Peyer's patch (tissue), 4 donors: ENCODE data around the gene DNASE2. TPM values are rescaled to one million over a fixed set of nuclear protein-coding genes. Genes with fewer than 3 reads are reported as not detected.

Experiments
- DNase-seq, 3 donors: peaks; one replicate each; pipeline ENCODE4 v3.0.0-alpha.2; 2017 to 2019
- H3K27ac ChIP-seq, 4 donors: fragments of 200-600 bp; sonication (generic); one replicate each; pipeline ENCODE4 v1.5.1; 2016 to 2019
- H3K27me3 ChIP-seq, 2 donors: fragments of 200-600 bp; sonication (generic); one replicate each; pipeline ENCODE4 v1.5.1; 2019
- H3K36me3 ChIP-seq, 3 donors: fragments of 200-600 bp; sonication (generic); one replicate each; pipeline ENCODE4 v1.5.1; 2016 to 2019
- H3K4me1 ChIP-seq, 4 donors: fragments of 200-600 bp; sonication (generic); one replicate each; pipeline ENCODE4 v1.5.1; 2016 to 2019
- H3K4me3 ChIP-seq, 4 donors: fragments of 200-600 bp; sonication (generic); 1 replicate in 3 of 4; 2 replicates in 1 of 4; pipeline ENCODE4 v1.5.1; 2016 to 2019; ENCODE audit warnings: mild to moderate bottlenecking in 1 of 4
- H3K9me3 ChIP-seq, 4 donors: fragments of 200-600 bp; sonication (generic); one replicate each; pipeline ENCODE4 v1.5.1; 2016 to 2019; ENCODE audit warnings: mild to moderate bottlenecking in 1 of 4
- POLR2A ChIP-seq, 2 donors: fragments of 450-650 bp; IDR thresholded peaks; one replicate each; pipeline ENCODE4 v1.5.1; 2017; ENCODE audit warnings: antibody characterized with exemption in 2 of 2, mild to moderate bottlenecking in 2 of 2, moderate library complexity in 2 of 2
- total RNA-seq, 4 donors: library from RNA; depleted of rRNA; stranded (reverse); fragments of >200 nt; gene quantifications; one replicate each; pipeline ENCODE4 v1.1.0, GENCODE V29; 2016
- TF ChIP-seq, protein P1 (sequence below), 6 experiments: fragments of 450-650 bp in 4 of 6; fragments of 200-600 bp in 2 of 6; sonication (generic) in 1 of 6; IDR thresholded peaks; one replicate each; pipeline ENCODE4 v1.5.1; 2017 to 2019; ENCODE audit warnings: antibody characterized with exemption in 6 of 6, mild to moderate bottlenecking in 3 of 6, moderate library complexity in 1 of 6

DNASE2 gene
- total RNA-seq, 4 donors from 2014 or later = 8.9 to 16.5 (median 9.4) TPM

DNA sequence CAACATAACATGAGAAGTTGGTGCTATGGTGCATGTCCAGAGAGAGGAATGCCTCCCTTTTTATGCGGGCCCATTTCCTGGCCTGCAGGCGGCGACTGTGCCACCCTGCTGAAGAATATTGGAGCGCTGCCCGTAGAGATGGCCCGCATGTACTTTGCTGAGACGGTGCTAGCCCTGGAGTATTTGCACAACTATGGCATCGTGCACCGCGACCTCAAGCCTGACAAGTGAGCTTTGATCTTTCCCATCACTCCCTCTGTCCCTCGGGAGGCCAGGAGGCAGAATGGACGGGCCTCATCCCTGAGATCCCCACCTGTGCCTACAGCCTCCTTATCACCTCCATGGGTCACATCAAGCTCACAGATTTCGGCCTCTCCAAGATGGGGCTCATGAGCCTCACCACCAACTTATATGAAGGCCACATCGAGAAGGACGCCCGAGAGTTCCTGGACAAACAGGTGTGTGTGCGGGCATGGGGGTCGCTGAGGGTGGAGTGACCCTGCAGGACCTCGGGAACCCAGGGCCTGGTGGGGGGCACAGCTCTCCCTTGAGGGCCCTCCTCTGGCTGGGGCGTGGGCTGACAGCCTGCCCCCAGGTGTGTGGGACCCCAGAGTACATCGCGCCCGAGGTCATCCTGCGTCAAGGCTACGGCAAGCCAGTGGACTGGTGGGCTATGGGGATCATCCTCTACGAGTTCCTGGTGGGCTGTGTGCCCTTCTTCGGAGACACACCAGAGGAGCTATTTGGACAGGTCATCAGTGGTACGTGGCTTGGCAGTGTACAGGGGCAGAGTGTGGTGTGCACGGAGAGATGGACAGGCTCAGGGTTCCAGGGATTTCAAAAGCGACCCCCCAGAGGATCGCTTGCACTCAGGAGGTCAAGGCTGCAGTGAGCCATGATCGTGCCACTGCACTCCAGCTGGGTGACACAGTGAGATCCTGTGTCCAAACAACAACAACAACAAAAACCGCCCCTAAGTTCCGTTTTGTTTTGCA is 16.2 kb downstream of the DNASE2 start:
- TF ChIP-seq POLR2A (IDR thresholded peaks at IDR 0.05) = no peak
- TF ChIP-seq, protein P1, sequence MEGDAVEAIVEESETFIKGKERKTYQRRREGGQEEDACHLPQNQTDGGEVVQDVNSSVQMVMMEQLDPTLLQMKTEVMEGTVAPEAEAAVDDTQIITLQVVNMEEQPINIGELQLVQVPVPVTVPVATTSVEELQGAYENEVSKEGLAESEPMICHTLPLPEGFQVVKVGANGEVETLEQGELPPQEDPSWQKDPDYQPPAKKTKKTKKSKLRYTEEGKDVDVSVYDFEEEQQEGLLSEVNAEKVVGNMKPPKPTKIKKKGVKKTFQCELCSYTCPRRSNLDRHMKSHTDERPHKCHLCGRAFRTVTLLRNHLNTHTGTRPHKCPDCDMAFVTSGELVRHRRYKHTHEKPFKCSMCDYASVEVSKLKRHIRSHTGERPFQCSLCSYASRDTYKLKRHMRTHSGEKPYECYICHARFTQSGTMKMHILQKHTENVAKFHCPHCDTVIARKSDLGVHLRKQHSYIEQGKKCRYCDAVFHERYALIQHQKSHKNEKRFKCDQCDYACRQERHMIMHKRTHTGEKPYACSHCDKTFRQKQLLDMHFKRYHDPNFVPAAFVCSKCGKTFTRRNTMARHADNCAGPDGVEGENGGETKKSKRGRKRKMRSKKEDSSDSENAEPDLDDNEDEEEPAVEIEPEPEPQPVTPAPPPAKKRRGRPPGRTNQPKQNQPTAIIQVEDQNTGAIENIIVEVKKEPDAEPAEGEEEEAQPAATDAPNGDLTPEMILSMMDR (IDR thresholded peaks at IDR 0.05) = peak in 3 of 6 experiments; percentile 27 to 46 (median 45)
- no peak for DNase-seq

DNA sequence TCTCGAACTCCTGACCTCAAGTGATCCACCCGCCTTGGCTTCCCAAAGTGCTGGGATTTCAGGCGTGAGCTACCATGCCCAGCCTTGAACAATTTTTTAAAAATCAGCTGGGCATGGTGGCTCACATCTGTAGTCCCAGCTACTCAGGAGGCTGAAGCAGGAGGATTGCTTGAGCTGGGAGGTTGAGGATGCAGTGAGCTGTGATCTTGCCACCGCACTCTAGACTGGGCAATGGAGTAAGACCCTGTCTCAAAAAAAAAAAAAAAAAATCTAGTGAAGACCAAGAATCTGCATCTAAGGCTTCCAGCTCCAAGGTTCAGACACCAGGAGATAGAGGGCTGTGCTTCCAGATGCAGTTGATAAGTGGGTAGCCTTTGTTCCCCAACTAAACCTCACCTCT is 17.1 kb downstream of the DNASE2 start:
- Histone ChIP-seq H3K9me3 (no peaks in the 10 kb centered on the region), H3K36me3 (no peaks in the 10 kb centered on the region), H3K27ac (no peak overlapping the region), H3K4me1 (peaks cover 0 to 14% (median 6%) of the 10 kb centered on the region in 4 donors), H3K27me3 (no peaks in the 10 kb centered on the region), H3K4me3 (no peak overlapping the region)
- no peak for DNase-seq
- TF ChIP-seq POLR2A (IDR thresholded peaks at IDR 0.05) = no peak
- TF ChIP-seq, protein P1 (IDR thresholded peaks at IDR 0.05) = no peak

More for the DNA sequence above, 16.2 kb downstream of the DNASE2 start:
- Histone ChIP-seq H3K9me3 (no peaks in the 10 kb centered on the region), H3K4me1 (peaks cover 0 to 14% (median 6%) of the 10 kb centered on the region in 4 donors), H3K27ac (no peak overlapping the region), H3K27me3 (no peaks in the 10 kb centered on the region), H3K4me3 (no peak overlapping the region), H3K36me3 (no peaks in the 10 kb centered on the region)

- Histone ChIP-seq H3K27ac (no peak overlapping the region), H3K36me3 (no peaks in the 10 kb centered on the region), H3K4me3 (no peak overlapping the region), H3K4me1 (no peaks in the 10 kb centered on the region), H3K9me3 (no peaks in the 10 kb centered on the region), H3K27me3 (no peaks in the 10 kb centered on the region)
- no peak for TF ChIP-seq POLR2A (IDR thresholded peaks at IDR 0.05)
- TF ChIP-seq, protein P1 (IDR thresholded peaks at IDR 0.05) = no peak
- no peak for DNase-seq
Observed at GRCh38 chr19:12859546-12859945, 21.7 kb downstream of the DNASE2 start.

- H3K27me3 ChIP-seq = no peaks in the 10 kb centered on the region
- DNase-seq = no peak
- no peak overlapping the region for H3K27ac ChIP-seq
- H3K4me3 ChIP-seq = no peak overlapping the region
- no peak for TF ChIP-seq POLR2A (IDR thresholded peaks at IDR 0.05)
- TF ChIP-seq, protein P1 (IDR thresholded peaks at IDR 0.05) = no peak
- H3K4me1 ChIP-seq = no peaks in the 10 kb centered on the region
- no peaks in the 10 kb centered on the region for H3K9me3 ChIP-seq
- H3K36me3 ChIP-seq = no peaks in the 10 kb centered on the region
Observed at GRCh38 chr19:12858041-12858928, 23.0 kb downstream of the DNASE2 start.

GRCh38 chr19:12856653-12857052 is 24.6 kb downstream of the DNASE2 start:
- Histone ChIP-seq H3K27me3 (no peaks in the 10 kb centered on the region), H3K4me1 (no peaks in the 10 kb centered on the region), H3K36me3 (no peaks in the 10 kb centered on the region), H3K9me3 (no peaks in the 10 kb centered on the region), H3K4me3 (no peak overlapping the region), H3K27ac (no peak overlapping the region)
- TF ChIP-seq, protein P1 (IDR thresholded peaks at IDR 0.05) = no peak
- no peak for DNase-seq
